ENCODE measurements around the gene HS2ST1.

DNA sequence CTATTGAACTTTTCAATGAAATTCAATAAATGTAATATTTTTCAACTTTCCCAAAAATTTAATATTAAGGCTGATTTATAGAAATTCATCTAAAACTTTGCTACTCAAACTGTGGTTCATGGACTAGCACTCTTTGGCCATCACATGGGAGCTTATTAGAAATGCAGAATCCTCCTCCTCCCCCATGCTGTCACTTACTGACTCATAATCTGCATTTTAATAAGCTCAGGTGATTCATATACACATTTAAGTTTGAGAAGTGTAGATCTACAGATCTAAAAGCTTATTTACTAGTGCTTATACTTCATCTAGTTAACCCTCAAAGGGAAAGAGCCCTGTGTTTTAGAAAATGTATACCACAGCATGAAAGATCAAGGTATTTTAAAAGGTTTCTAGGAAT, 84.3 kb downstream of the HS2ST1 start:
- TF ChIP-seq POLR2AphosphoS5 (IDR thresholded peaks at IDR 0.05; ENCODE audit: low read depth): no peak
- TF ChIP-seq, protein P1, sequence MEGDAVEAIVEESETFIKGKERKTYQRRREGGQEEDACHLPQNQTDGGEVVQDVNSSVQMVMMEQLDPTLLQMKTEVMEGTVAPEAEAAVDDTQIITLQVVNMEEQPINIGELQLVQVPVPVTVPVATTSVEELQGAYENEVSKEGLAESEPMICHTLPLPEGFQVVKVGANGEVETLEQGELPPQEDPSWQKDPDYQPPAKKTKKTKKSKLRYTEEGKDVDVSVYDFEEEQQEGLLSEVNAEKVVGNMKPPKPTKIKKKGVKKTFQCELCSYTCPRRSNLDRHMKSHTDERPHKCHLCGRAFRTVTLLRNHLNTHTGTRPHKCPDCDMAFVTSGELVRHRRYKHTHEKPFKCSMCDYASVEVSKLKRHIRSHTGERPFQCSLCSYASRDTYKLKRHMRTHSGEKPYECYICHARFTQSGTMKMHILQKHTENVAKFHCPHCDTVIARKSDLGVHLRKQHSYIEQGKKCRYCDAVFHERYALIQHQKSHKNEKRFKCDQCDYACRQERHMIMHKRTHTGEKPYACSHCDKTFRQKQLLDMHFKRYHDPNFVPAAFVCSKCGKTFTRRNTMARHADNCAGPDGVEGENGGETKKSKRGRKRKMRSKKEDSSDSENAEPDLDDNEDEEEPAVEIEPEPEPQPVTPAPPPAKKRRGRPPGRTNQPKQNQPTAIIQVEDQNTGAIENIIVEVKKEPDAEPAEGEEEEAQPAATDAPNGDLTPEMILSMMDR (conservative IDR thresholded peaks at IDR 0.05; ENCODE audit: low read depth in 2 of 2): no peak
